ENCODE data around the gene SLC8A2.

The SLC8A2 gene

DNA sequence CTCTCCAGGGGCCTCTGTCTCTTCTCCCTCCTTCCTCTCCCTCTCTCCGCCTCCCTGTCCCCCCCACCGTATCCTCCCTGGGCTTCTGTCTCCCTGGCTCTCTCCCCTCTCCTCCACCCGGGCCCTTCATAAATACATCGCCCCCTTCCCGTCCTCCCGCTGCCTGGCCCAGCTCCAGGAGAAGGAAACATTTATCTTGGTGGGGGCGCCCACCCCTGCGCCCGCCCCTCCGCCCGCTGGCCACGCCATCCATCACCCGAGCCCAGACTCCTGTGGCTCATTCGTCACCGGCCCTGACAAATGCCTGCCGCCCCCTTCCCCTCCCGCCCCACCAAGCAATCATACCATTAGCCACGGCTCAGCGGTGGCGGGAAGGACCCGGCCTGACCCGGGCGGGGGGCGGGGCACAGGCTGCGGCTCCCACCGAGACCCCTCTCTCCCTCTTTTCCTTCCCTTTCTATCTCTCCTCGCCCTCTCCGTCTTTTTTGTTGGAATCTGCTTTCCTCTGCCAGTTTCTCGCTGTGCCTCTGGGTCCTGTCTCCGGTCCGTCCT lies 49.8 kb downstream of the SLC8A2 start:
- Histone ChIP-seq H3K4me2 (ENCODE audit: low read length, poor library complexity, severe bottlenecking) (no peak overlapping the region), H3K9me3 (ENCODE audit: control insufficient read depth, low read length) (no peaks in the 10 kb centered on the region)
- WGBS: 1% methylated on average over 31 of the region's 31 CpGs

DNA sequence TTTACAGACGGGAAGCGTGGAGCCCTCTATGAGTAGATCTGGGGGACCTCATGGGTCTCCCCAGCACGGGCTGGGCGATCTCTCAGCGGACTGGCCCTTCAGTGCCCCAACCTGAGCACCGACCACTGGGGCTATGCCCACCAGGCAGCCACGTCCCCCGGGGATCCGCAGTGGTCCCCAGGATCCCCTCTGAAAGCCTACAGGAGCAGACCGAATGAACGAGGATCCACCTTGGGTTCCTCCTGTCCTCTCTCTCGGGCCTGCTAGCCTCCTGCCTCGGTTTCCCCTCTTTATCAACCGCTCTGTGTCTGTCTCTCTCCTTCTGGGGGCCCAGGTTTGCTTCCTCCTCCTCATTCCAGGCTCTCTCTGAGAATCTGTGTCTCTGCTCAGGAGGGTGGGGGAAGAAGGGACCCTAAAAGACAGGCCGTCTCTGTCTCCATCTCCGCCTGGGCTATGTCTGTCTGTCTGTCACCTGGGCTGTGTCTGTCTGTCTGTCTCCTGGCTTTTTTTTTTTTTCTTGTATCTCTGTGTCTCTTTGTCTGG lies 50.4 kb downstream of the SLC8A2 start:
- H3K27ac ChIP-seq (ENCODE audit: low read length, poor library complexity, severe bottlenecking): no peak overlapping the region
- WGBS: 21% methylated on average over 13 of the region's 16 CpGs

More for the DNA sequence above, 49.8 kb downstream of the SLC8A2 start:
- Histone ChIP-seq H3K36me3 (ENCODE audit: control insufficient read depth in 1 of 2, insufficient read depth in 2 of 2, low read depth in 1 of 2, low read length in 2 of 2) (no peaks in the 10 kb centered on the region), H4K91ac (ENCODE audit: low read length) (no peak overlapping the region), H3K4ac (ENCODE audit: low read depth in 1 of 2, low read length in 2 of 2) (no peak overlapping the region), H2AK5ac (ENCODE audit: low read length, severe bottlenecking) (no peak overlapping the region), H3K27me3 (ENCODE audit: control insufficient read depth in 1 of 2, insufficient read depth in 1 of 2, low read length in 2 of 2) (peaks cover 76 to 79% of the 10 kb centered on the region in 2 experiments), H2AFZ (ENCODE audit: low read depth, low read length) (no peak overlapping the region), H2BK120ac (ENCODE audit: low read depth, low read length) (no peak overlapping the region), H3K4me3 (ENCODE audit: insufficient read depth in 1 of 2, low read depth in 1 of 2, low read length in 2 of 2) (no peak overlapping the region), H2BK12ac (ENCODE audit: low read length in 2 of 2) (no peak overlapping the region), H3K23ac (ENCODE audit: low read length in 2 of 2) (peak overlapping the region in 1 of 2 experiments; percentile 16), H2BK5ac (ENCODE audit: low read depth, low read length, poor library complexity, severe bottlenecking) (no peak overlapping the region), H3K4me1 (ENCODE audit: control insufficient read depth, insufficient read depth, low read depth, low read length) (peaks cover 15% of the 10 kb centered on the region), H4K8ac (ENCODE audit: low read length) (no peak overlapping the region), H3K14ac (ENCODE audit: low read length in 2 of 2) (no peak overlapping the region), H3K79me1 (replicated peaks; ENCODE audit: low read length, poor library complexity, severe bottlenecking) (no peaks in the 10 kb centered on the region), H3K27ac (ENCODE audit: low read length, poor library complexity, severe bottlenecking) (no peak overlapping the region), H3K9ac (ENCODE audit: low read length) (no peak overlapping the region), H2BK15ac (ENCODE audit: low read depth, poor library complexity, severe bottlenecking) (peak overlapping the region; percentile 62), H3K18ac (ENCODE audit: low read depth in 1 of 2, low read length in 2 of 2) (no peak overlapping the region)
- DNase-seq: no peak

GRCh38 chr19:47419789-47420188 lies 51.9 kb downstream of the SLC8A2 start:
- DNase-seq: no peak
- H2AFZ ChIP-seq (ENCODE audit: low read depth, low read length): no peak overlapping the region
- H3K9me3 ChIP-seq (ENCODE audit: control insufficient read depth, low read length): no peaks in the 10 kb centered on the region
- H2BK15ac ChIP-seq (ENCODE audit: low read depth, poor library complexity, severe bottlenecking): no peak overlapping the region
- peaks cover 0 to 5% of the 10 kb centered on the region in 2 experiments for H3K36me3 ChIP-seq (ENCODE audit: control insufficient read depth in 1 of 2, insufficient read depth in 2 of 2, low read depth in 1 of 2, low read length in 2 of 2)
- H2BK12ac ChIP-seq (ENCODE audit: low read length in 2 of 2): no peak overlapping the region
- H3K4me1 ChIP-seq (ENCODE audit: control insufficient read depth, insufficient read depth, low read depth, low read length): peaks cover 15% of the 10 kb centered on the region
- H2BK120ac ChIP-seq (ENCODE audit: low read depth, low read length): peak overlapping the region; percentile 83
- no peak overlapping the region for H2AK5ac ChIP-seq (ENCODE audit: low read length, severe bottlenecking)
- H4K8ac ChIP-seq (ENCODE audit: low read length): peak overlapping the region; percentile 47
- no peak overlapping the region for H3K4me2 ChIP-seq (ENCODE audit: low read length, poor library complexity, severe bottlenecking)
- WGBS: 4% methylated on average over 15 of the region's 19 CpGs
- no peak overlapping the region for H3K14ac ChIP-seq (ENCODE audit: low read length in 2 of 2)
- no peak overlapping the region for H2BK5ac ChIP-seq (ENCODE audit: low read depth, low read length, poor library complexity, severe bottlenecking)
- no peak overlapping the region for H4K91ac ChIP-seq (ENCODE audit: low read length)
- no peak overlapping the region for H3K9ac ChIP-seq (ENCODE audit: low read length)
- H3K4me3 ChIP-seq (ENCODE audit: insufficient read depth in 1 of 2, low read depth in 1 of 2, low read length in 2 of 2): no peak overlapping the region
- no peak overlapping the region for H3K23ac ChIP-seq (ENCODE audit: low read length in 2 of 2)
- H3K18ac ChIP-seq (ENCODE audit: low read depth in 1 of 2, low read length in 2 of 2): peak overlapping the region in 1 of 2 experiments; percentile 56
- H3K4ac ChIP-seq (ENCODE audit: low read depth in 1 of 2, low read length in 2 of 2): no peak overlapping the region
- no peaks in the 10 kb centered on the region for H3K79me1 ChIP-seq (replicated peaks; ENCODE audit: low read length, poor library complexity, severe bottlenecking)
- peaks cover 67 to 83% of the 10 kb centered on the region in 2 experiments for H3K27me3 ChIP-seq (ENCODE audit: control insufficient read depth in 1 of 2, insufficient read depth in 1 of 2, low read length in 2 of 2)
- H3K27ac ChIP-seq (ENCODE audit: low read length, poor library complexity, severe bottlenecking): no peak overlapping the region

More for the DNA sequence above, 50.4 kb downstream of the SLC8A2 start:
- Histone ChIP-seq H3K9ac (ENCODE audit: low read length) (no peak overlapping the region), H2BK120ac (ENCODE audit: low read depth, low read length) (no peak overlapping the region), H2BK15ac (ENCODE audit: low read depth, poor library complexity, severe bottlenecking) (no peak overlapping the region), H3K4me2 (ENCODE audit: low read length, poor library complexity, severe bottlenecking) (no peak overlapping the region), H3K27me3 (ENCODE audit: control insufficient read depth in 1 of 2, insufficient read depth in 1 of 2, low read length in 2 of 2) (peaks cover 78 to 82% of the 10 kb centered on the region in 2 experiments), H3K4me1 (ENCODE audit: control insufficient read depth, insufficient read depth, low read depth, low read length) (peaks cover 15% of the 10 kb centered on the region), H2BK5ac (ENCODE audit: low read depth, low read length, poor library complexity, severe bottlenecking) (no peak overlapping the region), H3K9me3 (ENCODE audit: control insufficient read depth, low read length) (no peaks in the 10 kb centered on the region), H2AFZ (ENCODE audit: low read depth, low read length) (no peak overlapping the region), H3K14ac (ENCODE audit: low read length in 2 of 2) (no peak overlapping the region), H4K91ac (ENCODE audit: low read length) (no peak overlapping the region), H3K4me3 (ENCODE audit: insufficient read depth in 1 of 2, low read depth in 1 of 2, low read length in 2 of 2) (no peak overlapping the region), H3K36me3 (ENCODE audit: control insufficient read depth in 1 of 2, insufficient read depth in 2 of 2, low read depth in 1 of 2, low read length in 2 of 2) (peaks cover 0 to under 1% of the 10 kb centered on the region in 2 experiments), H3K18ac (ENCODE audit: low read depth in 1 of 2, low read length in 2 of 2) (no peak overlapping the region), H2AK5ac (ENCODE audit: low read length, severe bottlenecking) (no peak overlapping the region), H3K23ac (ENCODE audit: low read length in 2 of 2) (no peak overlapping the region), H4K8ac (ENCODE audit: low read length) (no peak overlapping the region), H2BK12ac (ENCODE audit: low read length in 2 of 2) (peak overlapping the region in 1 of 2 experiments; percentile 67), H3K79me1 (replicated peaks; ENCODE audit: low read length, poor library complexity, severe bottlenecking) (no peaks in the 10 kb centered on the region), H3K4ac (ENCODE audit: low read depth in 1 of 2, low read length in 2 of 2) (no peak overlapping the region)
- no peak for DNase-seq

DNA sequence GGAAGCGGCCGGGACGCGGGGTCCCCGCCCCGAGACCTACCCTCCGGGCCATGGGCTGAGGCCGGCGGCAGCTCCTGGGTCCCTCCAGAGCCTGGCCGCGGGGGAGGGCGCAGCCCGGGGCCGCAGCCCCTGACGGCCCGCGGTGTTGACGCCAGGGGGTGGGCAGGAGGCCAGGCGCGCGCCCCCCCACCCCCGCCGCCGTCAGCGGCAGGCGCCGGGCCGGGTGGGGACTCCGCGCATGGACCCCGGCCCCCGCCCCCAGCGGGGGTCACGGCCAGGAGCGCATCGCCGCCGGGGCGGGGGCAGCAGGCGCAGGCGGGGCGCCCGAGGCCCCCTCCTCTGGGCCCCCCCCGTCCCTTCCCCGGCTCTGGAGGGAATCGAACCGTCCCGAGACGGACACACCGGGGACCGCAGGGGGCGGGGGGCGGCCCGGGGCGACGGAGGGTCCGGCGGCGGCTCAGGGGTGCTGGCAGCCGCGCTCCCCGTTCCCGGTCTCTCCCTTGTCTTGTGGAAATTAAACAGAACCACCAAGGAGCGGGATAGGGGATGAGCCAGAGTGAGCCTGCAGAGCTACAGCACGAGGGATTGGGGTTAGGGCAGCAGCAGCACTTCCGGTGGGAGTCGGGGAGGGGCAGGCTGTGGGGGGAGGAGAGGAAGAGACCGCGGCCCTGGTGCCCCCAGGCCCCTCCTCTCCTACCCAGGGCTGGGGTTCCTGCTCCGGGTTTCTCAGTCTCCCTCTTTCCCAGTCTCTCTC lies 52.5 kb downstream of the SLC8A2 start, which contains the start of gene MEIS3:
MEIS3 (minus strand) TSS at position 498 of the 754 bp plus-strand sequence; CDS start at position 52, 446 bp downstream.
- Histone ChIP-seq H3K4me2 (ENCODE audit: low read length, poor library complexity, severe bottlenecking) (peak within 1 kb of the TSS; percentile 68), H3K18ac (ENCODE audit: low read depth in 1 of 2, low read length in 2 of 2) (peak within 1 kb of the TSS; percentile 58 to 91), H3K4me3 (ENCODE audit: insufficient read depth in 1 of 2, low read depth in 1 of 2, low read length in 2 of 2) (peak within 1 kb of the TSS; percentile 56 to 77), H3K27ac (ENCODE audit: low read length, poor library complexity, severe bottlenecking) (no peak within 1 kb of the TSS), H3K27me3 (ENCODE audit: control insufficient read depth in 1 of 2, insufficient read depth in 1 of 2, low read length in 2 of 2) (peaks cover 62 to 83% of the 10 kb centered on the region in 2 experiments), H3K23ac (ENCODE audit: low read length in 2 of 2) (peak within 1 kb of the TSS in 1 of 2 experiments; percentile 73), H2BK12ac (ENCODE audit: low read length in 2 of 2) (peak within 1 kb of the TSS in 1 of 2 experiments; percentile 42), H3K4me1 (ENCODE audit: control insufficient read depth, insufficient read depth, low read depth, low read length) (peaks cover 15% of the 10 kb centered on the region), H2BK120ac (ENCODE audit: low read depth, low read length) (peak within 1 kb of the TSS; percentile 83), H3K9me3 (ENCODE audit: control insufficient read depth, low read length) (no peaks in the 10 kb centered on the region), H2BK15ac (ENCODE audit: low read depth, poor library complexity, severe bottlenecking) (peak within 1 kb of the TSS; percentile 54), H2AFZ (ENCODE audit: low read depth, low read length) (no peak within 1 kb of the TSS), H2BK5ac (ENCODE audit: low read depth, low read length, poor library complexity, severe bottlenecking) (no peak within 1 kb of the TSS), H4K91ac (ENCODE audit: low read length) (peak within 1 kb of the TSS; percentile 82), H3K14ac (ENCODE audit: low read length in 2 of 2) (peak within 1 kb of the TSS in 1 of 2 experiments; percentile 94), H3K4ac (ENCODE audit: low read depth in 1 of 2, low read length in 2 of 2) (peak within 1 kb of the TSS; percentile 24 to 44), H3K79me1 (replicated peaks; ENCODE audit: low read length, poor library complexity, severe bottlenecking) (no peaks in the 10 kb centered on the region), H4K8ac (ENCODE audit: low read length) (peak within 1 kb of the TSS; percentile 62), H3K9ac (ENCODE audit: low read length) (peak within 1 kb of the TSS; percentile 75), H2AK5ac (ENCODE audit: low read length, severe bottlenecking) (no peak within 1 kb of the TSS), H3K36me3 (ENCODE audit: control insufficient read depth in 1 of 2, insufficient read depth in 2 of 2, low read depth in 1 of 2, low read length in 2 of 2) (peaks cover 3 to 8% of the 10 kb centered on the region in 2 experiments)
- WGBS: 0% methylated on average over 8 of the region's 70 CpGs
- DNase-seq: no peak
